AG04450 (cell line): ENCODE results near the gene NUMB. TPM values are rescaled to one million over a fixed set of nuclear protein-coding genes. Genes with fewer than 3 reads are reported as not detected.

ENCODE experiments used
- CTCF ChIA-PET: fragments of 300-600, 350-600 bp; formaldehyde crosslinking; extraction: SDS; loops from one replicate; lab custom pipeline; 2022; ENCODE audit warnings: antibody characterized with exemption, inconsistent platforms; lab: Charles Lee
- POLR2A ChIA-PET: fragments of 350-600 bp; formaldehyde crosslinking; extraction: SDS; loops from one replicate; lab custom pipeline; 2021; ENCODE audit warnings: antibody characterized with exemption, inconsistent platforms; lab: Yijun Ruan, JAX
- DNase-seq: peaks from one replicate; pipeline ENCODE4 v3.0.0-alpha.2; 2011; ENCODE audit warnings: low read depth, low spot score
- H3K27ac ChIP-seq: one replicate; pipeline ENCODE4 v1.5.1; 2012; ENCODE audit warnings: low read depth, low read length, control low read depth
- H3K27me3 ChIP-seq: one replicate; pipeline ENCODE4 v1.6.0; 2012; ENCODE audit warnings: low read length; ENCODE audit not compliant: control insufficient read depth, insufficient read depth
- H3K4me3 ChIP-seq: 2 replicates; pipeline ENCODE4 v1.5.1; 2011; ENCODE audit warnings: mild to moderate bottlenecking, low read depth, low read length, control low read depth
- H3K9me3 ChIP-seq: 2 replicates; pipeline ENCODE4 v1.5.1; 2012; ENCODE audit warnings: low read length; ENCODE audit not compliant: control insufficient read depth, insufficient read depth
- polyA plus RNA-seq: library from polyadenylated mRNA; depleted of rRNA; stranded (reverse); fragments of >200 nt; gene quantifications from 2 replicates; pipeline ENCODE4 v1.2.3, GENCODE V29; 2011
- TF ChIP-seq, protein P1 (sequence below): IDR thresholded peaks from 2 replicates; pipeline ENCODE4 v1.5.1; 2011; ENCODE audit warnings: low read depth, low read length, control low read depth, inconsistent platforms

The NUMB gene
- polyA plus RNA-seq, 1 experiment = 152 TPM

DNA sequence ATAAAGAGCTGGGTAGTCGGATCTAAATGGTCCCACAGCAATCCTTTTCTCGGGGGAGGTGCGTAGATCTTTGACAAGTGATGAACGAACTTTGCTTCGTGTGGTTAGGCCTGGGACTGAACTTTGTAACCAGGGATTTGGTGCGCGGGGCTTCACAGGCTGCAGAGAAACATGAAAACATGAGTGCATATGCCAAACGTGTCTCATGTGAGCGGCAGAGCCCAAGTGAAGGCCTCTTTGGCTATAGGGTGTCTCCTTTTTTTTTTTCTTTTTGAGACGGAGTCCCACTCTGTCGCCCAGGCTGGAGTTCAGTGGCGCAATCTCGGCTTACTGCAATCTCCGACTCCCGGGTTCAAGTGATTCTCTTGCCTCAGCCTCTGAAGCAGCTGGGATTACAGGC, 20.3 kb upstream of the NUMB start:
- ChIA-PET CTCF (interaction anchor here (2.3 kb wide), 1 partner anchor 306 kb away, joined by 6 read pairs; no protein-coding TSS in a partner anchor), POLR2A (interaction anchor here (0.7 kb wide), 1 partner anchor 161 kb away, joined by 7 read pairs; no protein-coding TSS in a partner anchor)
- Histone ChIP-seq H3K9me3 (no peaks in the 10 kb centered on the region), H3K27me3 (no peaks in the 10 kb centered on the region), H3K4me3 (no peak overlapping the region), H3K27ac (no peak overlapping the region)
- DNase-seq = no peak
- TF ChIP-seq, protein P1, sequence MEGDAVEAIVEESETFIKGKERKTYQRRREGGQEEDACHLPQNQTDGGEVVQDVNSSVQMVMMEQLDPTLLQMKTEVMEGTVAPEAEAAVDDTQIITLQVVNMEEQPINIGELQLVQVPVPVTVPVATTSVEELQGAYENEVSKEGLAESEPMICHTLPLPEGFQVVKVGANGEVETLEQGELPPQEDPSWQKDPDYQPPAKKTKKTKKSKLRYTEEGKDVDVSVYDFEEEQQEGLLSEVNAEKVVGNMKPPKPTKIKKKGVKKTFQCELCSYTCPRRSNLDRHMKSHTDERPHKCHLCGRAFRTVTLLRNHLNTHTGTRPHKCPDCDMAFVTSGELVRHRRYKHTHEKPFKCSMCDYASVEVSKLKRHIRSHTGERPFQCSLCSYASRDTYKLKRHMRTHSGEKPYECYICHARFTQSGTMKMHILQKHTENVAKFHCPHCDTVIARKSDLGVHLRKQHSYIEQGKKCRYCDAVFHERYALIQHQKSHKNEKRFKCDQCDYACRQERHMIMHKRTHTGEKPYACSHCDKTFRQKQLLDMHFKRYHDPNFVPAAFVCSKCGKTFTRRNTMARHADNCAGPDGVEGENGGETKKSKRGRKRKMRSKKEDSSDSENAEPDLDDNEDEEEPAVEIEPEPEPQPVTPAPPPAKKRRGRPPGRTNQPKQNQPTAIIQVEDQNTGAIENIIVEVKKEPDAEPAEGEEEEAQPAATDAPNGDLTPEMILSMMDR = no peak

DNA sequence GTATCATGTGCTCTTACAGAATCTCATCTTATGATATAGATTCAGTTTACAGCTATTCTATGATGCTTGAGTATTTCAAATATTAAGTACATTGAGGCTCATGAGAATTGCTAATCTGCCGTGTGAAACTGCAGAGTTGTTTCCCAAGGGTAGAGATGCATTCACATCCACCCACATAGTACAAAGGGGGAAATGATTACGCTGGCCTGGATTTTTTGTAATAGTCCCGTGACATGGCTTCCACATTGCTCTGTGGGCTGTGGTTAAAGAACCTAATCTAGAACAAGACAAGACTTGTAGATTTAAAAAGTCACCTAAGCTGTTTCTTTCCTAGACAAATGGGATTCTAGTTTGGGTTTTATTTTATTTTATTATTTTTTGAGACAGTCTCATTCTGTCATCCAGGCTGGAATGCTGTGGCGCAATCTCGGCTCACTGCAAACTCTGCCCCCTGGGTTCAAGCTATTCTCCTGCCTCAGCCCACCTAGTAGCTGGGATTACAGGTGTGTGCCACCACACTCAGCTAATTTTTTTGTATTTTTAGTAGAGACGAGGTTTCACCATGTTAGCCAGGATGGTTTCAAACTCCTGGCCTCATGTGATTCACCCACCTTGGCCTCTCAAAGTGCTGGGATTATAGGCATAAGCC, 19.4 kb upstream of the NUMB start:
- no peaks in the 10 kb centered on the region for H3K9me3 ChIP-seq
- CTCF ChIA-PET = interaction anchor here (0.6 to 1.3 kb wide), 5 partner anchors 12 to 182 kb away, joined by 3 to 6 read pairs (median 4); no protein-coding TSS in a partner anchor
- no peaks in the 10 kb centered on the region for H3K27me3 ChIP-seq
- H3K4me3 ChIP-seq = no peak overlapping the region
- no peak for DNase-seq
- TF ChIP-seq, protein P1 = no peak
- POLR2A ChIA-PET = no interaction called here
- peak overlapping the region; percentile 2 for H3K27ac ChIP-seq

DNA sequence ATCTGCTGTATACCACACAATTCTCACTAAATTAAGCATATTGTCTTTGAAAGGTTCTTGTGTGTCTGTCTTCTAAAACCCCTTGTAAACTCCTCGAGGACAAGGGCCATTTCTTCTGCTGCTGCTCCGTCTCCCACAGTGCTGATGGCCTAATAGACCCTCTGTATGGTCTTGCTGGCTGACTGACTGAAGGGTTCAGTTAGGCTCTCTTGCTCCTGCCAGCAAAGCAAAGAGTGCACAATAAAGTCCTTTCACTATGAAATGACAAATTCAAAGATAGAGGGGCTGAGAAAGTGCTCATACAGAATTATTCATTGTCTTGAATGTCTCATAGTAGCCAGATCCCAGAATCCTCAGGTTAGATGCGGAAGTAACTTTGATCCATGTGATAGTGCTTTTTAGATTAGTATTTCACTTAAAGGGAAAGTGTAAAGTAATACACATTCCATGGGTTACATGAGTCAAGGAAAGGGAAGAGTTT, 18.1 kb upstream of the NUMB start:
- POLR2A ChIA-PET = no interaction called here
- no peak for DNase-seq
- Histone ChIP-seq H3K27ac (no peak overlapping the region), H3K27me3 (no peaks in the 10 kb centered on the region), H3K9me3 (no peaks in the 10 kb centered on the region), H3K4me3 (no peak overlapping the region)
- TF ChIP-seq, protein P1 = no peak
- CTCF ChIA-PET = interaction anchor here (11.0 kb wide), 1 partner anchor 181 kb away, joined by 173 read pairs; no protein-coding TSS in a partner anchor

DNA sequence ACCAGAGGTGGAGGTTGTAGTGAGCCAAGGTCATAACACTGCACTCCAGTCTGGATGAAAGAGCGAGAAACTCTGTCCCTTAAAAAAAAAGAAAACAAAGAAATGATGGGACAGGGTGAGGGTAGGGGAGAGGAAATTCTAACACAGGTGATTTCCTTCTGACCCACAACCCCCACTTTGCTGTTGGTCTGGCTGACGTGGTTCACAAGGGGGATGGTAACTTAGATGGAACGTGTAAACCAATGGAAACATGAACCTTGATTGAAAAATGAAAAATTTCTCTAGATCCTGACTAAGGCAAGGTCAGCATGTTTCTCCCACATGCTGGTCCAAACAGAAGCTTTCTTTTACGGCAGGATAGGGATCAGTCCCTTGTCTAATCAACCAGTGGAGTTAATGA, 16.6 kb upstream of the NUMB start:
- DNase-seq = no peak
- Histone ChIP-seq H3K4me3 (no peak overlapping the region), H3K9me3 (no peaks in the 10 kb centered on the region), H3K27ac (no peak overlapping the region), H3K27me3 (no peaks in the 10 kb centered on the region)
- TF ChIP-seq, protein P1 = no peak
- POLR2A ChIA-PET = no interaction called here
- CTCF ChIA-PET = interaction anchor here (10.1 to 11.0 kb wide), 2 partner anchors 179 to 301 kb away, joined by 107 to 173 read pairs; no protein-coding TSS in a partner anchor
